Lower leg skin (tissue), 3 donors: Measurements from ENCODE around the gene RPS6KC1.

ENCODE experiments used
- CTCF ChIP-seq, 3 donors: fragments of 450-650 bp; IDR thresholded peaks; one replicate each; pipeline ENCODE4 v1.5.1; 2016; ENCODE audit warnings: antibody characterized with exemption in 3 of 3, mild to moderate bottlenecking in 3 of 3, moderate library complexity in 2 of 3
- POLR2A ChIP-seq, 2 donors: fragments of 450-650 bp; IDR thresholded peaks; one replicate each; pipeline ENCODE4 v1.6.1; 2016 to 2017; ENCODE audit warnings: antibody characterized with exemption in 2 of 2, mild to moderate bottlenecking in 1 of 2, moderate library complexity in 1 of 2

- TF ChIP-seq CTCF (IDR thresholded peaks at IDR 0.05): no peak
- TF ChIP-seq POLR2A (IDR thresholded peaks at IDR 0.05): no peak
These were observed 132.1 kb downstream of the RPS6KC1 start for GRCh38 chr1:213183036-213183672.
